GM19193 (cell line): ENCODE results near the gene SGPL1.

Experiments
- POLR2A ChIP-seq: IDR thresholded peaks from 4 replicates; pipeline ENCODE4 v1.6.1; 2011; ENCODE audit not compliant: insufficient read depth, insufficient read length; ENCODE audit errors: extremely low read depth

Gene SGPL1

GRCh38 chr10:70795613-70796012 lies 20.1 kb upstream of the SGPL1 start:
- no peak for TF ChIP-seq POLR2A

- TF ChIP-seq POLR2A, result no peak
Measured at GRCh38 chr10:70797840-70798239, 17.9 kb upstream of the SGPL1 start.

DNA sequence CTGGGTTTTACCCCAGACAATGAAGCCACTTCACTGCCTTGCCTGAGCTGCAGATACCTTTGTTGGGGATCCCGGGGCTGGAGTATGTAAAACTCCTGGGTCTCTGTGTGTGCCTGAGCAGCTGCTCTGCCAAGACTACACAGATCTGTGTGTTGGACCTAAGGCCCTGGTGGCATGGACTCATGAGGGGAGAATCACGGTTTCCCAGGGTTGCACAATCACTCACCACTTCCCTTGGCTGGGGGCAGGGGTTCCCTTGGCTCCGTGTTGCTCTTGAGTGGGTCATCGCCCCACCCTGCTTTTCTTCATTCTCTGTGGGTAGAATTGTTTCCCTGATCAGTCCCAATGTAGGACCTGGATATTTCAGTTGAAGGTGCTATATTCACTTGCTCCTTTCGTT lies 16.6 kb upstream of the SGPL1 start:
- TF ChIP-seq POLR2A, result no peak

DNA sequence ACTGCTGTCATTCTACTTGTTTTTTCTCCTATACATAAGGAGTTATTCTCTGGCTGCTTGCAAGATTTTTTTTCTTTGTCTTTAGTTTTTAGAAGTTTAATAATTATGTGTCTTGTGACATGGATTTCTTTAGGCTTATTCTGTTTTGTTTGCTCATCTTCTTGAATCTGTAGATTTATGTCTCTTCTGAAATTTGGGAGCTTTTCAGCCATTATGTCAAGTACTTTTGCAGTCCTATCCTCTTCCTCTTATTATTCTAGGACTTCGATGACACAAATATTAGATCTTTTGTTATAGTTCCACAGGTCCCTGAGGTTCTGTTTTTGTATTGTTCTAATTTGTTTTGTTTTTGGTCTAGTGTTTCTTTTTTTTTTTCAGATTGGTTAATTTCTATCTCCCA lies 13.9 kb upstream of the SGPL1 start:
- TF ChIP-seq POLR2A, result no peak

DNA sequence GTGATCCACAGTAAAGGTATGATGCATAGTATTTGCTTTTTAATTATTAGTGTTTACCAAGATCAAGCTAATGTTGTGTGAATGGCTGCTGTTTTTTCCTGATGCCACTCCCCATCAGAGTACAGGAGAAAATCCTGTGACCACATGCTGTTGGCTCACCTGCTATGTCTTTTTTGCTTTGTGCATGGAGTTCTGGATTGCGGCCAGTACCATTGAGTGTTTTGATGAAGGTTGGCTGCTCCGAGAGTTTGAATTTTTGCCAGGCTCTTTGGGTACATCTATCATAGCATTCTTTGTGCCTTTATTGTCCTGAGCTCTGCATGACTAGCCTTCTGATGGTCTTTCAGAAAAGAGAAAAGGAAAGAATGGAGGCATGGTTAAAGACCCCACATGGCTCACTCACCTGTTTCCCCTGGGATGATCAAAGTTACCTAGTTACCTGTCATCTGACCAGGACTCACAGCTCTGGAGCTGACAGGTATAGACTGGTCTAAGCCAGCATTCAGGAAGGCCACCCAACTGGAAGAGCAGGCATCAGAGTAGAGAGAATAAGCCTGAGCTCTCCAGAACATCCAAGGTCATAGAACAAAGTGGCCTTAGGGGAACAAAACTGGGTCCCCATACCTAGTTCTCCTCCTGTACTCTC lies 11.8 kb upstream of the SGPL1 start:
- TF ChIP-seq POLR2A, result no peak

DNA sequence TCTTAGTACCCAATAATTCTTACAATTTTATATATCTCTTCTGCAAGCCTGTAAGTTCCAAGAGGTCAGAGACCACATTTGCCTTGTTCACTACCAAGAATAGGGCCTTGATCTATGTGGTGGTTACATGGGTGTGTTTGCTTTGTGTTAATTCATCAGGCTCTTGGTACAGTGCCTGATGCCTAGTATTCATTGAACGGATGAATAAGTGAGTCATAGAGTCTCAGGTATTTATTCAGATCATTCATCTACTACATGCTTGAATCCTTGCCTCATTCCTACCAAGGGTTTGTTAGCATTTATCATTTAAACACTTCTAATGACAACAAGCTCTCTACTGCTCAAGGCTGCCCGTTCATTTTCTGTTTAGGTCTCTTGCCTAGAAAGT lies 11.3 kb upstream of the SGPL1 start:
- no peak for TF ChIP-seq POLR2A

GRCh38 chr10:70805619-70806215 lies 10.0 kb upstream of the SGPL1 start:
- TF ChIP-seq POLR2A, result no peak

DNA sequence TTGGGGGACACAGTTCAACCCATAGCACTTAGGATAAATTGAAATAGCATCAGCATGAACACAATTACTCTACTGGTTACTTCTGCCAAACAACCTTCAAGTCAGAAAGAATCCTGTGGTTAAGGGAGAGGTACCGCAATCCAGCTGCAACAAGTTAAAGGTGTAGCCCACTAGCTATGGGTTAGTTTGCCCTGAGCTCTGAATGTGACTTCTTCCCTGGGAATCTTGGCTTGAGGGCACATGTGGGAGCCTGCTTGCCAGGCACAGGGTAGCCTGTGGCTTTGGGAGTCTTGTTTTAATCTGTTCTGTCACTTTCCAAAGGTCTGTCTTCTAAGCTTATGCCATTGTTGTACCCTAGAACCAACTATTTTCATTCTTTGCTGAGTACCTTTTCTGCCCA lies 8.9 kb upstream of the SGPL1 start:
- no peak for TF ChIP-seq POLR2A

DNA sequence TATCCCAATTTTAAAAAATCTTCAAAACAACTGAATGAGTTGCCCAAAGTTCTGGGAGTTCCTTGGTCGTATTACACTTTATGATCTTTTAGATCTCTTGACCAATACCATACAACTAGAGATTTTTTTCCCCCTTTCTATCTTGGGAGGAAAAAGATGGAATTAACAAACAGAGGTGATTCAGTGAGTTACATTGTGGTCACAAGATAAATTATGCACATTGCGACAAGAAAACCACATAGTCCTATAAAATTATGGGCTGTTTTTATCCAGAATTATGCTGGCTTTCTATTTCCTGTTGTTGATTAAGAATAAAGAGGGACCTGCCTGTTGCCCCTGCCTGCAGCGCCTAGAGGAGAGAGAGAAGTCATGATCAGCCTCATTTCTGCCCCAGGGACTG lies 8.2 kb upstream of the SGPL1 start:
- no peak for TF ChIP-seq POLR2A

DNA sequence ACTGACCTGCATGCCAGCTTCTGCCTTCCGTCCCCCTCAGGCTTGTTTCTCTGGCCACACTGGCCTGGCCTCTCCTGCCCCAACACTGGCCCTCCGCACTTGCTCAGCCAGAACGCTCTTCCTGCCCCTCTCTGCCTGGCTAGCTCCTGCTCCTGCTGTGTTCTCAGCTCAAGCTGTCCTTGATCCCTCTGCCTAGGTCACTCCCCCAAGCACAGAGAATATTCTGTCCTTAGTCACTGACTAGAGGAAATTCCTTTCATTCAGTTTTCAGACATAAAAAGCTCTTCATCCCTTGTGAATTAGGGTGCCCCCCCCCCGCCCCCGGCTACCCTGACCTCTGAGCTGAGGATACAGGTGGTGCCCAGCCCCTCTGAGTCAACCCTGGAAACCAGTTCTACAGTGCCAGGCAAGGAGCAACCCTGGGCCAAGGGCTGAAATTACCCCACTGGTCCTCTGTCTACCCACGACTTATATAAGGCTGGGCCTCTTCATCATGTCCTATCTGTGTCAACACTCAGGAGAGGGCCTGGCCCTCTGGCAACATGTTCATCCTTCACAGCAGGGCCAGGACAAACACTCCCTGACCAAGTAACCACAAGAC lies 6.6 kb upstream of the SGPL1 start:
- TF ChIP-seq POLR2A, result no peak

DNA sequence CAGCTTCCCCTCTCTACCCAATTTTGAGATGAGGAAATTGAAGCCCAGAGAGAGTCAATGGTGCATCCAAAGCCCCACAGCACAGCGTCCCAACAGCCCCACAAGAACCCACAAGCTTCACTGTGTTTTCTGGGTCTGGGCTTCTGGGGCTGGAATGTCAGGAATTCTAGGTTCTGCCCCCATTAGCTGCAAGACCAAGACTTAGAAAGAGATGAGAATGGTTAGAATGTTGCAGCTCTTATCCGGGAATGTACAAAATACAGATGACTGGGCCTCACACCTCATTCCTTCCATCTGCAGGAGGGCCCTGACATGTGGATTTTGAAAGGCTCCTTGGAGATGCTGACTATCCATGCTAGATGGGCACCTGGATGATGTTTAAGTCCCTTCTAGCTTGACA lies 6.0 kb upstream of the SGPL1 start:
- no peak for TF ChIP-seq POLR2A

- TF ChIP-seq POLR2A, result no peak
Measured at GRCh38 chr10:70810967-70811366, 4.8 kb upstream of the SGPL1 start.

DNA sequence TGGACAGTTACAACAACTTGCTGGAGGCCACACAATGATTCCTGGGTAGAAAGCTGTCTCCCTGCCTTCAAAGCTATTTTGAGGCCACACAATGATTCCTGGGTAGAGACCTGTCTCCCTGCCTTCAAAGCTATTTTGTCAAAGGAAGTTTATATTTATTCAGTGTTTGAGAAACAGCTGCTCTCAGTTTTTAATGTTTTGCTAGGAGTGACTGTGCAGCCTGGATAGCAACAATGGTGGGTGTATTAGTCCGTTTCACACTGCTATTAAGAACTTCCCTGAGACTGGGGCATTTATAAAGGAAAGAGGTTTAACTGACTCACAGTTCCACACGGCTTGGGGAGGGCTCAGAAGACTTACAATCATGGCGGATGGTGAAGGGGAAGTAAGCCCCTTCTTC lies 3.9 kb upstream of the SGPL1 start:
- no peak for TF ChIP-seq POLR2A

GRCh38 chr10:70812814-70813213 lies 2.9 kb upstream of the SGPL1 start:
- TF ChIP-seq POLR2A, result no peak

GRCh38 chr10:70814126-70814525 lies 1.6 kb upstream of the SGPL1 start:
- no peak for TF ChIP-seq POLR2A

DNA sequence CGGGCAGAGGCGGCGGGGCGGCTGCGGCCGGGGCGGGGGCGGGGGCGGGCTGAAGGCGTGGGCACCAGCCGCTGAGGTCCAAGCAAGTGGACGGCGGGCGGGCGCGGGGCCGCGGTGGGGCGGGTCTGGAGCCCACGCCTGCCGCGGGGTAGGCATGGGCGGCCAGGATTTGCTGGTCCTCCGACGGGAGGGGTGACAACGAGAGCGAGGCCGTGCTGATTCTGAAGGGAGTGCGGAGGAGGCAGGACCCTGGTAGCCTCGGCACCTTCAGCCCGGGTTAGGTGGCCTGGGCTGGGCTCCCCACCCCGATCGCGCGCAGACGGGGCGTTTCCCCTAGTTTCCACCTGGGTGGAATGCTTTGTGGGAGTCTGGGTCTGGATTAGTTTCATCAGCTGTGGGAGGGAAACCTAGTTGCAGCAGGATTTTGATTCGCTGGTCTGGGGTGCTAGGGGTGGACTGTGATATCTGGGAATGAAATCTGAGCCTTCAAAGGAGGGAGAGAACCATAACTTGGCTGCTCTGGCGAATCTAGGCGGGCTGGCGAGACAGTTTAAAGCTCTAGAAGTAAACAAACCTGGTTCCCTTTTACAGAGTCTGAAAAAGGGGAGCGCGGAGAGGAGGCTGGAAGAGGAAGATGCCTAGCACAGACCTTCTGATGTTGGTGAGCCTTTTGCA lies 609 bp downstream of the SGPL1 start:
- TF ChIP-seq POLR2A, result no peak
